GM21526 (cell line): ENCODE measurements around the gene TLCD5.

Experiments
- ATAC-seq: cut with Tn5 transposase; IDR thresholded peaks from one replicate; pipeline ENCODE4 v1.9.1; 2021; ENCODE audit warnings: moderate library complexity; ENCODE audit not compliant: unreplicated experiment, low FRiP score

TLCD5 gene

GRCh38 chr11:120335908-120336640, 11.0 kb downstream of the TLCD5 start, which contains the start of gene ARHGEF12:
TSS of gene ARHGEF12 (plus strand) at chr11:120336413. CDS start at chr11:120337244, 831 bp downstream.
- ATAC-seq: peak; percentile 49

DNA sequence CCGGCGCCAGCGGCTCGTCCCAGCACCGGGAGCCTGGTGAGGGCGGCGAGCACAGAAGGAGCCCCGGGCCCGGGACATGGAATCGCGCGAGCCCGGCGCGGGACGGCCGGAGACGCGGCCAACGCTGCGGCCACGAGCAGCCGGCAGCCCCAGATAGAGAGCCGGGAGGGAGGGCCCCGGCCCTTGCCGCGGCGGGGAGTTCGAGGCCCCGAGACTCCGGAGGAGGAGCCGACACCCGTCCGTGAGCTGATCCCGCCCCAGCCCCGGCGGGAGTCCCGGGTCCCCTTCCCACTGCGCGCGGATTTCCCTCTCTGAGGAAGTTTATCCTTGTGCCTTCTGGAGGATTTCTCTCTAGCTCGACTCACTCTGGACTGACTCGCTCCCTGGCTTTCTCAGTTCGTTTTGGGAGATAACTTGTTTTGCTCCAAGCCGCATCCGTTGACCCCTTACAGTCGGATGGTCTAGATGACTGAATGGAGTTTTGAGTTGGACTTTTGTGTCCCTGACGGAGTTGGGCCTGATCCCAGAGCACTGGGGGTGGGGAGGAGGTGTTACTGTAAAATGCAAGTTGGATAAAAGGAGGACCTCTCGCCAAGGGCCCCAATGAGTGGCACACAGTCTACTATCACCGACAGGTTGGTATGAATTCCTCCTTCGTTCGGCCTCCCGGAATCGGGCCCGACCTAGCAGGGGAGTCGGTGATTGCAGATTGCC, 11.7 kb downstream of the TLCD5 start:
- ATAC-seq: peak; percentile 24

- ATAC-seq: no peak
These were observed 12.4 kb downstream of the TLCD5 start for GRCh38 chr11:120337355-120338106.

GRCh38 chr11:120338107-120338933, 13.2 kb downstream of the TLCD5 start:
- no peak for ATAC-seq

DNA sequence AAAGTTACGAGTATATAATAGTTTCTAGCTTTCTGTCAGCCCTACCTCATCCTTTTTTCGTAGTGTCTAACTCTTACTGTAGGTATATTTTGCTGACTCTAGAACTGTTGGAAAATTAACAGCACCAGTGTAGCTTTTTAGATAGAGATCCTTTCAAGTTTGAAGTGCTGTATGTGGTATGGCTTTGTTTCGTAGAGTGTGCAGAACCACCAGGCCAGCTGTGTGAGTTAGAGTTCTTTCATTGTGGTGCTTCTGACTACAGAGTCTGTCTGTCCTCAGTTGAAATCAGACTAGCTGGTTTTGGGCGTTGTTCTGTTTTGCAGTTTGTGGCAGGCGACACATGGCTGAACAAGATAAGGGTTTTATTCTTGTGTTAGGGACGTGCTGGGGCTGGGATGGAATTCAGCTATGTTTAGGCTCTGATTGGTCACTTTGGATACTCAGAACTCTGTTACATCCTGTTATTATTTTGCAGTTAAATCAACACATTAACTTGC, 14.3 kb downstream of the TLCD5 start:
- ATAC-seq: no peak

- no peak for ATAC-seq
These were observed 15.4 kb downstream of the TLCD5 start for GRCh38 chr11:120340529-120340928.

DNA sequence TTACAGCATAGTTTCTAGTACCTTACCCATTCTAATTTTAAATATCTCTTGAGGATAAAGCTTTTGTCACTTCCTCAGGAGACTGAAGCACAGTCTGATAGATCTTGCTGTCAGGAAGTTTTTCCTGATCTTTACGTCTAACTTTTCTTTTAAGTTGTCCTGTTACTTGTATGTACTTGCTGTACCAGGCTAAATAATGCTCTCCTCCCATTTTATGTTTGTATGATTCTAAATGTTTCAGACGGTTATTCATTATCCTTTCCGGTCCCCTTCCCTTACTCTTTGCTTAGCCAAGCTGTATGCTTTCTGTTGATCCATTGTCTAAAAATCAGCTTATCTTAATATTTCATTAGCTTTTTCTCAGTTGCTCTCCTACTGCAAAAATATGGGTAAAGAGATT, 17.1 kb downstream of the TLCD5 start:
- no peak for ATAC-seq

- no peak for ATAC-seq
These were observed 17.6 kb downstream of the TLCD5 start for GRCh38 chr11:120342678-120343077.

DNA sequence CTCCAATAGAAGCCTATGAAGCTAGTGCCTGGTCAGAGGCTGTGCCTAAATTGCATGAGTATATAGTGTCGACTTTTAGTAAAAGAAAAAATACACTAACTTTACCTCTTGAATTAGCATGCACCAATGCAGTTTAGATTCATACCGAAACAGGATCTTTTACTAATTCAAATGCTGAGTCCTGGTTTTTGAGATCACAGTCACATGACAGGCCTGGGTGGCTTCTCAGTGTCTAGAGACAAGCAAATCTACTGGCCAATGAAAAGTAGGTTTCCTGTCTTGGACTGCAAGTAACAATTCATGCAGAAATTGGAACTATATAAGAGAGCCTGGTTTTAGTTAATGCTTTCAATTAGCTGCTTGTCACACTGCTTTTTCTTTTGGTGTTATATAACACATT, 18.3 kb downstream of the TLCD5 start:
- ATAC-seq: no peak

DNA sequence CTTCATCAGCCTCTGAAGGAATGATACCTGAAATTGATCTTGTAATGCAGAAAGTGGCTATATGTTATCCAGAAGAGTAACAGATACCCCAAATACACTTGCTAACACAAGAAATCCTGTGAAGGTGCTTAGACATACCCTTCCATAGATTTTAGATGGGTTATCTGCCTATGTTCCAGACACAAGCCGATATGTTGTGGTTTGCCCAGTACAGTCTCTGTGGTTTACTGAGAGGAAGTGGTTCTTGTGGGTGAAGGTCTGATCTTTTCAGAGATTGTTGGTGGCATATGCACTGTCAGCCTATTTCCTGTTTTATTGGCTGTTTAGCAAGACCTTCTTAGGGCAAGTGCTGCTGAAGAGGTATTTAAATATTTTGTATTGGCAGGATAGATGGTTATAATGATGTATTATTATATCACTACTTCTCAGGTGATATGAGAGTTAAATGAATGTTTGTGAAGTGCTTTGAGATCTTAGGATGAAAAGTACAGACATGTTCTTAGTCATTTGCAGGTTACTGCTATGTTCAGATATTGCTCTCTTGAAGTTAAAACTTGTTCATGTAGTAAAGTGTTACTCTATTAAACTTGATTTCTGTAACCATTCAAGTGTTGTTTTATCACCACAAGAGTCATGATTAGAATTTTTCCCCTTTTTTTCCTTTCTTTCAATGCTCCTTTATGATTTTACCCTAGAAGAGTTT, 19.4 kb downstream of the TLCD5 start:
- peak; percentile 82 for ATAC-seq

- no peak for ATAC-seq
These were observed 21.1 kb downstream of the TLCD5 start for GRCh38 chr11:120346233-120346632.

GRCh38 chr11:120350637-120351036, 25.5 kb downstream of the TLCD5 start:
- ATAC-seq: no peak

GRCh38 chr11:120352405-120352804, 27.3 kb downstream of the TLCD5 start:
- no peak for ATAC-seq

- ATAC-seq: no peak
These were observed 29.0 kb downstream of the TLCD5 start for GRCh38 chr11:120354068-120354467.

GRCh38 chr11:120354779-120355178, 29.7 kb downstream of the TLCD5 start:
- ATAC-seq: no peak

- ATAC-seq: no peak
These were observed 32.5 kb downstream of the TLCD5 start for GRCh38 chr11:120357620-120358019.

GRCh38 chr11:120358729-120359128, 33.6 kb downstream of the TLCD5 start:
- ATAC-seq: no peak

GRCh38 chr11:120363436-120363835, 38.3 kb downstream of the TLCD5 start:
- no peak for ATAC-seq

GRCh38 chr11:120365512-120365911, 40.4 kb downstream of the TLCD5 start:
- no peak for ATAC-seq

- ATAC-seq: no peak
These were observed 47.2 kb downstream of the TLCD5 start for GRCh38 chr11:120372296-120372695.
